CD4-positive, alpha-beta T cell treated with Interleukin-6 for 4 hours (primary cell): ENCODE data around the gene RSKR.
"Not testable (repeated sequence)": the region's sequence is repeated elsewhere in the genome, so short reads cannot be mapped to it uniquely, and the experiment has no call there.

Experiments
- DNase-seq: peaks from one replicate; pipeline ENCODE4 v3.0.0-alpha.2; 2020; ENCODE audit warnings: mixed read lengths

RSKR gene, protein sequence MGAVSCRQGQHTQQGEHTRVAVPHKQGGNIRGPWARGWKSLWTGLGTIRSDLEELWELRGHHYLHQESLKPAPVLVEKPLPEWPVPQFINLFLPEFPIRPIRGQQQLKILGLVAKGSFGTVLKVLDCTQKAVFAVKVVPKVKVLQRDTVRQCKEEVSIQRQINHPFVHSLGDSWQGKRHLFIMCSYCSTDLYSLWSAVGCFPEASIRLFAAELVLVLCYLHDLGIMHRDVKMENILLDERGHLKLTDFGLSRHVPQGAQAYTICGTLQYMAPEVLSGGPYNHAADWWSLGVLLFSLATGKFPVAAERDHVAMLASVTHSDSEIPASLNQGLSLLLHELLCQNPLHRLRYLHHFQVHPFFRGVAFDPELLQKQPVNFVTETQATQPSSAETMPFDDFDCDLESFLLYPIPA

DNA sequence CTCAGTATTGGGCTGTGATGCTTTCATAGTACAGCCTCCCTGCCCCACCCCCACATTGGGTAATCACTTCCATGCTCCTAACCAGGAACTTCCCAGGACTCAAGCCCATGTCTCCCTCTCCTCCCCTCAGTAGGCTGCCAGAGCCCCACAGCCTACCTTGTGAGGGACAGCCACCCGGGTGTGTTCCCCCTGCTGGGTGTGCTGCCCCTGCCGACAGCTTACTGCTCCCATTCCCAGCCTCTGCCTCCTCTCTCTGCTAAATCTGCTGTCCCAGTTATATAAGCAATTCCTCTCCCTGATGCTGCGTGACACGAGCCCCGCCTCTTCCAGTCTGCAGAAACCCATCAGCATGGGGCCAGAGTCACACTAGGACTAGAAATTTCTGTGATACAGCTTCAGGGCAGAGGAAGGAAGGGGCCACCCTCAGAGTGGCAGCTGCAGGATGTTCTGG is at the start of gene RSKR:
TSS of gene RSKR (minus strand) at position 255 of the 451 bp plus-strand sequence. CDS start at position 231, 24 bp downstream.
- no peak for DNase-seq

DNA sequence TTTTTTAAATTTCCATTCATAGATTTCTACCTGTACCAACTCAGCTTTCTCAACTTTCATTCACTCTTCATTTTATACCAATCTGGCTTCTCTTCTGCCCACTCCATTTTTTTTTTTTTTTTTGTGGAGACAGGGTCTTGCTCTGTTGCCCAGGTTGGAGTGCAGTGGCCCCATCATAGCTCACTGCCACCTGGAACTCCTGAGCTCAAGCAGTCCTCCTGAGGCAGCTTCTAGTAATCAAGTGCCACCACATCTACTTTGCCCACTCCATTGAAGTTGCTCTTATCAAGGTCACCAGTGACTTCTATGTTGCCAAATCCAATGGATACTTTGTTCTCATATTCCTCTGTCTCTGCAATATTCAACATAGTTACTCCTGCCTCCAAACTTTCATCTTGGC is 49.7 kb upstream of the RSKR start:
- DNase-seq: no peak

DNA sequence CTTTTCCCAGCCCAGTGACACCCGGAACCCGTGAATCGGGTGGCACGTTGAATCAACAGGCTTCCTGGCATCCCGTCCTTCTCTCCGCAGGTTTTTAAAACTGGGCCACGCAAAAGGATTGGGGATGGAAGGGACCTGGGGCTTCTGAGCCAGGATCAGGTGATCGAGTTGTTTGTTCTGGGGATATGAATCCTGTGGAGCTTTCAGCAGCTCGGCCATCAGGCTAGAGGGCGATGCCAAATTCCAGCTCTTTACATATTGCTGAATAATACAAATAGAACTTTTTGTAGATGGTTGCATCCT is 48.5 kb upstream of the RSKR start:
- no peak for DNase-seq

DNA sequence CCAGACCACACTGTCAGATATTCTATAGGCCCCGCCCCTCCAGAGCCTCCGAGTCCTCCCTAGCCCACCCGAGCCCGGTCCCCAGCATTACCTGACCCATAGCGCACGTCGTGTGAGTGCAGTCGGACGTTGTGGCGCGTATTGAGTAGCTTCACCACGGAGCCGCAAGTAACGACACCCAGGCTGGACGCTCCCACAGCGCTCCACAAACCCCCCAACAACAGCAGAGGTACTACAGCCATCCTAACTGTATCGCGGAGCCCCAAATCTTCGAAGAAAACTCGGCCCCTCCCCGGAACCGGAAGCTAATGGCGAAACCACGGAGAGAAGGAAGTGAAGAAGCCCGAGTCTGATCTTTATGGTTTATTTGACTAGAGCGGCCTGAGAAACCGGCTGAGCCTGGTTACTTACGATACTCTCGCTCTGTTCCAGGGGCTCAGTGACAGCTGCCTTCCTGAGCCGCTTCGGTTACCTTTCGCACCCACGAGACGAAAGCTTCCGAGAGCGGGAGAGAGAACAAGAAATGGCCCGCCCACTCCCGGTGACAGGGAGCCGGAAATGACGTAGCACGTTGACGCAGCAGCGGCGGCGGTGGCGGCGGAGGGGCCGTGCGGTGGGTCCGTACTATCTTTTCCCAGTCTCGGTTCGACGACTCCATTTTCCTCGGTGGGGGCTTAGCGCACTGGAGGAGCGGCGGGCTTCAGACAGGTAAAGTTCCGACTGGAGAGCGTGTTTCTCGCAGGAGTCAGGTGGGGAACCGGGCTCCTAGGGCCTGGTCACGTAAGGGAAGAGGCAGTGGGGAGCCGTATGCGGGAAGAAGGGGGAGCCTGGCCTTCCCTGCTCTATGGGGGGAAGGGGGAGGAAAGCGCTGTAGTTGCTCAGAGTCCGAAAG is 47.9 kb upstream of the RSKR start, which contains the start of the genes SDF2 and SUPT6H:
TSS of gene SDF2 (minus strand) at position 272 of the 892 bp plus-strand sequence. CDS start at position 242, 30 bp downstream.
TSS of gene SUPT6H (plus strand) at position 571 of the 892 bp plus-strand sequence. CDS start 11,197 bp downstream, outside the sequence.
- peak; percentile 93 for DNase-seq

DNA sequence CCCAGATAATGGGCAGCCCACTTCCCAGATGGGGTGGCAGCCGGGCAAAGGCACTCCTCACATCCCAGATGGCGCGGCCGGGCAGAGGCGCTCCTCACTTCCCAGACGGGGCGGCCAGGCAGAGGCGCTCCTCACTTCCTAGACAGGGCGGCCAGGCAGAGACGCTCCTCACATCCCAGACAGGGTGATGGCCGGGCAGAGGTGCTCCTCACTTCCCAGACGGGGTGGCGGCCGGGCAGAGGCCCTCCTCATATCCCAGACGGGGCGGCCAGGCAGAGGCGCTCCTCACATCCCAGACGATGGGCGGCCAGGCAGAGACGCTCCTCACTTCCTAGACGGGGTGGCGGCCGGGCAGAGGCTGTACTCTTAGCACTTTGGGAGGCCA is 45.5 kb upstream of the RSKR start:
- DNase-seq: not testable (repeated sequence)

DNA sequence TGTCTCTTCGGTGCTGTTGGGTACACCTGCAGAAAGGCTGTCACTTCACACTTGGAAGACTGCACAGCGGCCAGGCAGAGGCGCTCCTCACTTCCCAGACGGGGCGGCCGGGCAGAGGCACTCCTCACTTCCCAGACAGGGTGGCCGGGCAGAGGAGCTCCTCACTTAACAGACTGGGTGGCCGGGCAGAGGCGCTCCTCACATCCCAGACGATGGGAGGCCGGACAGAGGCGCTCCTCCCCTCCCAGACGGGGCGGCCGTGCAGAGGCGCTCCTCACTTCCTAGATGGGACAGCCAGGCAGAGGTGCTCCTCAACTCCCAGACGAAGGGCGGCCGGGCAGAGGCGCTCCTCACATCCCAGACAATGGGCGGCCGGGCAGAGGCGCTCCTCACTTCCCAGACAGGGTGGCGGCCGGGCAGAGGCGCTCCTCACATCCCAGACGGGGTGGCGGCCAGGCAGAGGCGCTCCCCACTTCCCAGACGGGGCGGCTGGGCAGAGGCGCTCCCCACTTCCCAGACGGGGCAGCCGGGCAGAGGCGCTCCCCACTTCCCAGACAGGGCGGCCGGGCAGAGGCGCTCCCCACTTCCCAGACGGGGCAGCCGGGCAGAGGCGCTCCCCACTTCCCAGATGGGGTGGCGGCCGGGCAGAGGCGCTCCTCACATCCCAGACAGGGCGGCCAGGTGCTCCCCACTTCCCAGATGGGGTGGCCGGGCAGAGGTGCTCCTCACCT is 44.9 kb upstream of the RSKR start:
- DNase-seq: not testable (repeated sequence)

DNA sequence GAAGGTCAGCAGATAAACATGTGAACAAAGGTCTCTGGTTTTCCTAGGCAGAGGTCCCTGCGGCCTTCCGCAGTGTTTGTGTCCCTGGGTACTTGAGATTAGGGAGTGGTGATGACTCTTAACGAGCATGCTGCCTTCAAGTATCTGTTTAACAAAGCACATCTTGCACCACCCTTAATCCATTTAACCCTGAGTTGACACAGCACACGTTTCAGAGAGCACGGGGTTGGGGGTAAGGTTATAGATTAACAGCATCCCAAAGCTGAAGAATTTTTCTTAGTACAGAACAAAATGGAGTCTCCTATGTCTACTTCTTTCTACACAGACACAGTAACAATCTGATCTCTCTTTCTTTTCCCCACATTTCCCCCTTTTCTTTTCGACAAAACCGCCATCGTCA is 44.4 kb upstream of the RSKR start:
- not testable (repeated sequence) for DNase-seq

DNA sequence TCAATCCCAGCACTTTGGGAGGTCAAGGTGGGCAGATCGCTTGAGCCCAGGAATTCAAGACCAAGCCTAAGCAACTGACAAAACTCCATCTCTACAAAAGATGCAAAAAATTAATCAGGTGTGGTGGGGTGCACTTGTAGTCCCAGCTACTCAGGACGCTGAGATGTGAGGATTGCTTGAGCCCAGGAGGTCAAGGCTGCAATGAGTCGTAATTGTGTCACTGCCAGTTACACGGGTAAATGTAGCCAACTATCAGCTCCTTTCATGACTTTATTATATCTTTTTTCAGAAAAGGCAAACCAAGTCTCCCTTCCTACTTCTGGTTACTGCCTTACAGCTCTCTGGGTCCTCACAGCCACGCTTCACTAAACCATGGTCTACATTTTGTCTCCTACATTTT is 43.8 kb upstream of the RSKR start:
- DNase-seq: no peak

DNA sequence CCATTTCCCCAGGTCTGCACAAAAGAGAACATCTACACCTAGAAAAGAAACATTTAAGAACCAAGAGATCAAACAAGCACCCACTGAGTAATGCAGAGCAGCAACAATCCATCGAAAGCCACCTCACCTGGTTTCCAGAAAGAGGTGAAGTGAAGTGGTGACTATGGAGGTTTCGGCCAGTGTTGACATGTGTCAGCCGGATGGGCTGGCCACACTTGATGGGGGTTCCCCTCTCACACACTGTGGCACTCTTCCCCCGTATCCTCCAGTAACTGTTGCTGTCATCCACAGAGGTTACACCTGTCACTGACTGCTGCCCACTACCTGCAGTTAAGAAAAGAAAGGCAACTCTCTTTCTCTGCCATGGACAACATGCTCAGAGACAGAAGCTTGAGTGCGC is 41.2 kb upstream of the RSKR start:
- no peak for DNase-seq

DNA sequence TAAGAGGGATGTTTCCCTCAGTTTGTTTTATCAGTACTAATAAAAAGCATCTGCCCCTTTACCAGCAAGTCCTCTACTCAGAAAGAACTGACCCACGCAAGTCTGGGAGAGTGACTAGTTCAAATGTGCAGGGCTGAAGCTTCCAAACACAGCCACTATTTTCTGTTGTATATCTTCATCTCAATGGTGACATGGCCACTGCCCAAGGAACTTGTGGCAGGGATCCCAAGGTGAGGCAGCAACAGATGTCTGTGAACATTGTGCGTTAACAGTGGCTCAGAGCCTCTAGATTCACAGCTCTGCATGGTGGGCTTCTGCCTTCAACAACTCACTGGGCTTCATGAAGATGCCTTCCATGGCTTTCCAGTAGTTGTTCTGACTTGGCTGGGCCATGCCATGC is 34.7 kb upstream of the RSKR start:
- no peak for DNase-seq

DNA sequence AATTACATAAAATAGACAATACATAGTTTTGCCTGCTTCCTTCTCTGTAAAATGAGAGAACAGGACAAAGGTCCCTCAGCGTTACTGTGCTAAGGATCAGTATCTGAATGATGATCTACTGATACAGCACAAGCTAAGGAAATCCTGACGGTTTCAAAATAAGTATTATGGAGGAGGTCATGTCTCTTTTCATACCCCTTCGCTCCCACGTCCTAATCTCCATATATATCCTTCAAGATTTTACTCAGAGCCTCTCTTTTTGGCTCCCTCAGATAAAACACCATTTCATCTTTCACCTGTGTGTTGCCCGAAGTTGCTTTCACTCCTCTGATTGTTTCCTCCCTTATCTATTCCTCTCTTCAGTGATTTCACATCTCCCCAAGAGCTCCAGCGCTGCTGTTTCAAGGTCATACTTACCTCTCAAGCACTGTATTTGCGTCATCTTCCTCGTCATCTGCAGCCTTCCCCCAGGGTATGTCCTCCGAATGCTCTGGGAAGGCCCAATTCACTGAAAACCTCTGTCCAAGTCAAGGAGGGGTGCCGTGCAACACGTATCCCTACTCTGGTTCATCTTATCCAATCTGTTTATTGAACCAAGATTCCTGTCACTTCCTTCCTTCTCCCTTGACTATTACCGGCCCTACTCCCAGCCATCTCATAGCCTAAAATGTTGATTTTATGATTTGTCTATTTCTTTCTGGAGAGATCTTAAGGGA is 32.2 kb upstream of the RSKR start:
- peak; percentile 4 for DNase-seq

DNA sequence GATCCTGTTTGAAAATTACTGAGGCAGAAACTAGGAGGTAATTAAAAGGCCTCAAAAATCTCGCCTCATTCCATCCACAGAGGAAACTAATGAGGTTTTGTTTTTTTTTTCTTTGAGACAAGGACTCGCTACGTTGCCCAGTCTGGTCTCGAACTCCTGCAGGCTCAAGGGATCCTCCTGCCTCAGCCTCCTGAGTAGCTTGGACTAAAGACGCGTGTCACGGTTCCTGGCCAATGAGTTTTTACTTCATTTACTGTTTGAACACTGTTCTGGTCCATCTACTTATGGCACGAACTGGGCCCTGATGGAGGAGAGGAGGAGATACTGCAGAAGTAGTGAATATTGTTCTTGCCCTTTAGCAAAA is 31.6 kb upstream of the RSKR start:
- no peak for DNase-seq

DNA sequence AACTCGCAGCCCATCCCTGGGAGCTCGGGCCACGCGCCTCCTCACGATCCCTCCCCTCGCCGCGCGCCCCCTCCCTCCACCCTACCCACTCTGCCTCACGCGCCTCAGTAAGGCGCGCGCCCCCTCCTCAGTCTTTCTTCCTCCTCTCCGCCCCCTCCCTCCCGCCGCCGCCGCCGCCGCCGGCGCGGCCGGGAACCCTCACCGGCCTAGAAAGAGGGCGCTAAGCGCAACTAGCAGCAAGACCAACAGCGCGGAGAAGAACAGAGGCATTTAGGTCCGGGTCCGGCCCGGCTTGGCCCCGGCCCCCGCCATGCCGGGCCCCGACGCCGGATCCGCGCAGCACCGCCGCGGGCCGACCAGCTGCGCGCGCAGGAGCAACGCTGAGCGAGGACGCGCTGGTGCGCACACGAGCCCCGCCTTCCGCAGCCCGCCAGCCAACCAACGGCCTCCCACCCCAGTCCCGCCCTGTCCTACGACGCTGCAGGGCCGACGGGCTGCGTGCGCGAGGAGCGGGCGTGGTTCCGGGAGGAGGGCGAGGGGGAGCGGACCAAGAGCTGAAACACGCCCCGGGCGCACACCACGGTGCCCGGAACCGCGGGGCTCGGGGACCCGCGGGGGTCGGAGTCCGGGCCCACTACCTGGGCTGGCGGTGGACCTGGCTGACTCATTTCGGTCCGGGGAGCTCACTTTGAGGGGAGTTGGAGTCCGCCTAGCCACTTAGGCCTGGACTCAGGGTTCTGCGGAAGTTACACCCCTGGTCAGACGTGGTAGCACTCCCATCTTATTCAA is 31.0 kb upstream of the RSKR start, which contains the start of gene BLTP2:
TSS of gene BLTP2 (minus strand) at position 372 of the 789 bp plus-strand sequence. CDS start at position 270, 102 bp downstream.
- DNase-seq: peak; percentile 96

DNA sequence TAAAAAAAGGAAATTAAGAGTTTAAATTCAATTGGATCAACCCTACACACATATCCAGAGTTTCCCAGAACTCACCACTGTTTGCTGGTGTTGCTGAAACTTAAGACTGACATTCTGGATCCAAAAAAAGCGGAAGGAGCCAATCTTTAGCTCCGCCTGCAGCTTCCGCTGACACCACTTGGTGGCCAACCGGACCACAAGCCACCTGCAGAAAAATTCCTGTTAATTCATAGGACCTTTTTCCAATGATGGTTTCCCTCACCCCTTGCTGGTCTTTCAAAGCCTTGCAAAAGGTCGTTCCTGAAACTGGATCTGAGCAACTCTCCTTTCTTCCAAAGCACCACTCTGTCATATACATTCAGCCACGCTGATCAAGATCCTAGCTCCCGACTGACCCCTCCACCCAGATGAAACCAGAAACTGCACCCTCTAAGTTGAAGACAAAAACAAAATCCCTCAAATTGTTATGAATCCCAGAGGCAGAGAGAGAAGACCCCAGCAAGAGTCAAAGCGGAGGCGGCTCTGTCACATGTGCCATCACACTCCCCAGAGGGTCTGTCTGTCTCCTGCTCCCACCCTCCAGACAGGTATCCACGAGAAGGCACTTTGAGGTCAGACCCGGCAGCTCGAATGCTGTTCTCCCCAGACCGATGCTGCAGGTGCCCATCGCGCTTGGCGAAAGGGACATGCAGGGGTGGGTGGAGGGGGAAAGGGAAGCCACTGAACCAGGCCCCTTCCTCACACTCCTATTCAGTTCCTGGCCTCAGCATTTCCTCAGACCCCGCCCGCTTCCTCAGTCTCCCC is 30.2 kb upstream of the RSKR start:
- peak; percentile 19 for DNase-seq

DNA sequence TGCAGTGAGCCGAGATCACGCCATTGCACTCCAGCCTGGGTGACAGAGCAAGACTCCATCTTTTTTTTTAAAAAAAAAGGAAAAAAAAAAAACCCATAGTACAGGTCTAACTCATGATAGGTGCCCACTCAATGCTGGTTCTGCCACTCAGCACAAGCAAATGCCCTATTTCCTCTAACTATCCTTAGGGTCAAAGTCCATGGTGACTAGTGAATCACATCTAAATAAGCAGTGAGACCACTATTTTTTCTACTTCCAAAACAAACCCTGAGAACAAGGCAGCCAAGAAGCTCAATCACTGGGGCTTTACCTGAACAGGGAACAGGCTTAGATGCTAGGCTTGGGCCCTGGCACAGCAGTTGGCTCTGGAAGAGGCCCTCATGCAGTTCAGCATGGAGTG is 27.6 kb upstream of the RSKR start:
- DNase-seq: no peak

DNA sequence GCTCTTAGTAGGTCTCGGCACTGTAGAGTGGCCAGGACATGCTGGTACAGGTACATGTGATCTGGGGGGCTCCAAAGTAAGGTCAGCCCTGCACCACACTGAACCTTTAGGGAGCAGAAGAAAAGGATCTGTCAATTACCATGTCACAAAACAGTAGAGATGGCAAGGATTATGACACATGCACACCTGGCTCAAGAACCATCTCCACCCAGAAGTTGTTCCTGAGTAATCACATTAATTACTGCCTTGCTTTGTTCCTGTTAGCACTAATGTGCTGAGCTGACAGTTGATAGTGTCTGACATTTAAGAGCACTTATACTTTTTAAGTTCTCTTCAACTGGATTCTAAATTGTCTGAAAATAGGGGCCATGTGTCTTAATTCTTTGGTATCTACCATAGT is 21.5 kb upstream of the RSKR start:
- no peak for DNase-seq

DNA sequence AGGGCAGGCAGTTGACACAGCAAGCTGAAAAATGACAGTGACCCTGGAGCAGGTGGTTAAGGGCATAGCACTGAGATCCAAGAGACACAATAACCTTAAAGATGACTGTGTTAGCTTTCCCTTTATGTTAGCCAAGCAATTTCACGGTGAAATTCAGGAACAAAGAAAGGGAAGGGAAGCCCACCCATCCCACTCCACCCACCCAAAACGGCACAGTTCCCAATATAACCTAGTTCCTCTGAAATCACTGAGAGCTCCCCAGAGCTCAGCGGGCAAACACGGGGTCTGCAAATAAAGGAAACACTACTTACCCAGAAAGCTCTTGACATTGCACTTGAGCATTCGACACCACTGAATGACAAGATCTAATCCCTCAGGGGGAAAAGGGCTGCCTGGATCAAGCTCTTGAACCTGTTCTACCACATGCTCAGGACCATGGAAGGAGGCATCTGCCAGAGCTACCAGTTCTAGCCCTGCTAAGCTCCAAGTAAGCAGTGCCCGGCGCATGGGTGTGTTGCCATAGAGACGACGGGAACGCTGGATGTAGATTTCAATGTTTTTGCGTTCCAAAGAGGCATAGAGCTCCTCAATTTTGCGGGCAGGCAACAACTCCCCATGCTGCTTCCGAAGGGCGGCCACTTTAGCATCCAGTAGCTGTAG is 20.4 kb upstream of the RSKR start:
- DNase-seq: no peak

DNA sequence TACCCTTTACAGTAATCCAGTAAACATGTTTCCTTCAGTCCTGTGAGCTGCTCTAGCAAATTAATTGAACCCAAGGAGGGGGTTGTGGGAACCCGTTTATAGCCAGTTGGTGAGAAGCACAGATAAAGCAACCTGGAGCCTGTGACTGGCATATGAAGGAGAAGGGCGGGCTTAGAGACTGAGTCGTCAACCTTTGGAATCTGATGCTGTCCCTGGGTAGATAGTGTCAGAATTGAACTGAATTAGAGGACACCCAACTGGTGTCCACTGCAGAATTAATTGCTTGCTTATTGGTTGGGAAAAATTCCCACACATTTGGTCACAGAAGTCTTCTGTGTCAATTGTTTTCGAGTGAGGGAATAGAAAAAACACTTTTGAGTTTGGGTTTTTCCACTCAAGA is 12.8 kb upstream of the RSKR start:
- no peak for DNase-seq

DNA sequence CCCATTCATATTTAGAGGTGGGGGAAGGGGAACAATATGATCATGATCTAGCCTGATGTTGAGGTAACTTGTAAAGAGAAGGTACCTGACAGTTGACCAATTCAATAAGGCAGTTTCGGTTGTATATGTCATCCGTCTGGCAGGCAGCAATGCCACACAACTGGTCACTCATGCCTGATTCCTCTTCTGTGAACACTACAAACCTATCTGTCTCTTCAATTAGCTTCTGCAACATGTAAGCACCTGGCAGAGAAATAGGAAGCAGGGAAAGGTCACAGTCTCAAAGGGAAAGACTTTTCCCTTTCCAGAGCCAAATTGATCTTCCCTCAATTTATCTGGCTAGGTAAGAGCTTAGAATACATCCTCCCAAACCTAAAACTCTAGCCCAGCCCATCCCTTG is 10.2 kb upstream of the RSKR start:
- no peak for DNase-seq

DNA sequence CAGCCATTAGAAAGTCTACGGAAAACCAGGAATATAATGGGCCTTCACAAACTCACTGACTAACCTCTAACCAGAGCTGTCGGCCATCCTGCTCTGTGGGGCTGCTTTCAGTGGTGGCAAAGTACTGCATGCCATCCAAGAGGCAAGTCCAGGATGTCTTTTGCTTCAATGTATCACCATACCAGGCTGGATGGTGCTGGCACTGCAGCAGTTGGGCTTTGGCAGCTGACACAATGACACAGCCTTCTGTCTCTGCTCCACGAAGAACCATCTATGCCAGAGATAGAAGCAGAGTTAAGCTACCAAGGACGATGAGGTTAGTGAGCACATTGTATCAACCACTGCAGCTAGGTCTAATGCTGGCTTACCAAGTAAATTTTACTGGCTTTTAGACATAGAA is 9.7 kb upstream of the RSKR start:
- DNase-seq: no peak
